SIG-M5 treated with dmso at 0.1 percent for 504 hours (cell line): ENCODE data around the gene EXOC6.

Source experiments
- DNase-seq: peaks from one replicate; lab custom pipeline; 2025; ENCODE audit not compliant: unreplicated experiment; lab: John Stamatoyannopoulos, UW

The EXOC6 gene

GRCh38 chr10:93106631-93107072 lies 258.3 kb downstream of the EXOC6 start:
- DNase-seq = no peak
